OCI-LY7 (cell line): Measurements from ENCODE around the gene CCDC134. TPM values are rescaled to one million over a fixed set of nuclear protein-coding genes. Genes with fewer than 3 reads are reported as not detected.
A peak's percentile ranks its signal among the peaks of the same experiment; 100 is the strongest.

Source experiments
- BruUV-seq: library from RNA; stranded (reverse); fragments of 400-500 nt; replicated peaks from 2 replicates; lab custom pipeline; 2021; lab: Mats Ljungman, UMichigan
- CTCF ChIA-PET: fragments of 300-600 bp; sonication (Branson Sonifier 250); formaldehyde crosslinking; loops from one replicate; lab custom pipeline; 2022; ENCODE audit warnings: antibody characterized with exemption; ENCODE audit not compliant: unreplicated experiment; lab: Charles Lee
- POLR2A ChIA-PET: fragments of 300-600 bp; sonication (Branson Sonifier 250); formaldehyde crosslinking; loops from one replicate; lab custom pipeline; 2022; ENCODE audit warnings: antibody characterized with exemption; lab: Charles Lee
- DNase-seq: peaks from one replicate; pipeline ENCODE4 v3.0.0-alpha.2; 2015; ENCODE audit warnings: low spot score
- H2AFZ ChIP-seq: fragments of 200-600 bp; sonication (generic), shearing (Covaris generic); 2 replicates; pipeline ENCODE4 v1.6.1; 2014; ENCODE audit warnings: mild to moderate bottlenecking, antibody characterized with exemption, low read length, moderate library complexity
- H3K27ac ChIP-seq: fragments of 200-600 bp; sonication (generic); 2 replicates; pipeline ENCODE4 v1.5.1; 2014; ENCODE audit warnings: mixed run types, low read depth, mild to moderate bottlenecking, moderate library complexity, low read length, inconsistent platforms; ENCODE audit not compliant: poor library complexity, severe bottlenecking
- H3K36me3 ChIP-seq: fragments of 200-600 bp; sonication (generic); 2 replicates; pipeline ENCODE4 v1.6.1; 2014; ENCODE audit warnings: mild to moderate bottlenecking, antibody characterized with exemption, low read length, moderate library complexity, mixed read lengths; ENCODE audit not compliant: insufficient read depth
- H3K4me1 ChIP-seq: fragments of 200-600 bp; sonication (generic); 2 replicates; pipeline ENCODE4 v1.5.1; 2014; ENCODE audit warnings: mild to moderate bottlenecking, low read length; ENCODE audit not compliant: insufficient read depth, poor library complexity, severe bottlenecking
- H3K4me2 ChIP-seq: fragments of 200-600 bp; sonication (generic); 2 replicates; pipeline ENCODE4 v1.6.1; 2014; ENCODE audit warnings: mild to moderate bottlenecking, low read length
- H3K4me3 ChIP-seq: fragments of 200-600 bp; sonication (generic); 2 replicates; pipeline ENCODE4 v1.5.1; 2014; ENCODE audit warnings: mild to moderate bottlenecking, low read depth, low read length; ENCODE audit not compliant: poor library complexity, severe bottlenecking
- H3K79me2 ChIP-seq: fragments of 200-600 bp; sonication (generic); 2 replicates; pipeline ENCODE4 v1.6.1; 2016; ENCODE audit warnings: low read depth, mild to moderate bottlenecking, low read length, moderate library complexity, mixed read lengths; ENCODE audit not compliant: insufficient read depth
- H3K9me2 ChIP-seq: fragments of 200-600 bp; sonication (generic); 2 replicates; pipeline ENCODE4 v1.6.1; 2016; ENCODE audit warnings: mild to moderate bottlenecking, low read length, mixed read lengths; ENCODE audit not compliant: insufficient read depth
- H3K9me3 ChIP-seq: fragments of 200-600 bp; sonication (generic); 2 replicates; pipeline ENCODE4 v1.6.1; 2014; ENCODE audit warnings: mild to moderate bottlenecking, mixed run types, low read length, mixed read lengths
- H4K20me1 ChIP-seq: fragments of 200-600 bp; sonication (generic); 2 replicates; pipeline ENCODE4 v1.6.1; 2014; ENCODE audit warnings: mild to moderate bottlenecking, antibody characterized with exemption, low read length, moderate library complexity, mixed read lengths; ENCODE audit not compliant: insufficient read depth
- CTCF ChIP-seq: fragments of 200-600 bp; sonication (generic); conservative IDR thresholded peaks from 2 replicates; pipeline ENCODE4 v1.5.1; 2014; ENCODE audit warnings: mild to moderate bottlenecking, antibody characterized with exemption, low read length, moderate library complexity, mixed read lengths
- EZH2phosphoT487 ChIP-seq: fragments of 200-600 bp; sonication (generic); IDR thresholded peaks from 2 replicates; pipeline ENCODE4 v1.6.1; 2018; ENCODE audit warnings: low read depth, borderline replicate concordance, mild to moderate bottlenecking, mixed run types, antibody characterized with exemption, low read length, moderate library complexity, mixed read lengths
- intact Hi-C: fragments of 100-400 bp; cut with micrococcal nuclease; formaldehyde crosslinking; loops from one replicate; pipeline ENCODE4 v1.10.0; 2022; ENCODE audit not compliant: unreplicated experiment
- total RNA-seq, 2 experiments: library from RNA; depleted of rRNA in 1 of 2; stranded (reverse); fragments of >200 nt in 1 of 2; shearing (Covaris generic) in 1 of 2; gene quantifications; 2 replicates each; pipeline ENCODE4 v1.2.3, GENCODE V29; 2014 to 2022

The CCDC134 gene
- total RNA-seq, 2 experiments from 2014 or later, result 17.3 to 23.8 TPM

GRCh38 chr22:41801886-41802285 is 1.4 kb downstream of the CCDC134 start:
- intact Hi-C loops, result loop anchor here (5.0 kb wide), 2 partner anchors 55 to 105 kb away; partner anchors contain the start of gene MEI1
- no peak for DNase-seq
- Histone ChIP-seq H3K79me2 (peaks cover 21% of the 10 kb centered on the region), H3K27ac (no peak overlapping the region), H3K4me1 (peaks cover 43% of the 10 kb centered on the region), H3K4me2 (peak overlapping the region; percentile 95), H3K9me3 (no peaks in the 10 kb centered on the region), H3K36me3 (no peaks in the 10 kb centered on the region), H3K9me2 (no peaks in the 10 kb centered on the region), H2AFZ (no peak overlapping the region), H3K4me3 (peak overlapping the region; percentile 79), H4K20me1 (no peaks in the 10 kb centered on the region)
- CTCF ChIA-PET, result no interaction called here
- POLR2A ChIA-PET, result interaction anchor here (0.6 to 4.0 kb wide), 2 partner anchors 20 to 136 kb away, joined by 4 to 39 read pairs; no protein-coding TSS in a partner anchor
- TF ChIP-seq EZH2phosphoT487 (no peak), CTCF (no peak)
- BruUV-seq, result no TSS peak

- H2AFZ ChIP-seq, result no peak overlapping the region
- peaks cover 12% of the 10 kb centered on the region; the same call in 1 of the 2 replicates for H3K36me3 ChIP-seq
- no peak for TF ChIP-seq EZH2phosphoT487
- H3K9me2 ChIP-seq, result no peaks in the 10 kb centered on the region
- peaks cover 29% of the 10 kb centered on the region for H3K4me1 ChIP-seq
- DNase-seq, result peak; percentile 35
- peaks cover 21% of the 10 kb centered on the region for H3K79me2 ChIP-seq
- H3K4me2 ChIP-seq, result no peak overlapping the region; the same call in 1 of the 2 replicates
- intact Hi-C loops, result no loop called here
- BruUV-seq, result no TSS peak
- no peaks in the 10 kb centered on the region for H4K20me1 ChIP-seq
- no peak overlapping the region for H3K27ac ChIP-seq
- CTCF ChIA-PET, result no interaction called here
- no peaks in the 10 kb centered on the region for H3K9me3 ChIP-seq
- H3K4me3 ChIP-seq, result no peak overlapping the region
- POLR2A ChIA-PET, result interaction anchor here (1.0 kb wide), 1 partner anchor 24 kb away, joined by 3 read pairs; no protein-coding TSS in a partner anchor
Observed at GRCh38 chr22:41805639-41806038, 5.2 kb downstream of the CCDC134 start.

- Histone ChIP-seq H4K20me1 (no peaks in the 10 kb centered on the region), H3K9me3 (no peaks in the 10 kb centered on the region), H3K9me2 (no peaks in the 10 kb centered on the region), H3K27ac (no peak overlapping the region), H2AFZ (no peak overlapping the region), H3K79me2 (peaks cover under 1% of the 10 kb centered on the region; the same call in 1 of the 2 replicates), H3K4me1 (peaks cover 20% of the 10 kb centered on the region), H3K36me3 (peaks cover 32% of the 10 kb centered on the region; the same call in 1 of the 2 replicates), H3K4me3 (no peak overlapping the region), H3K4me2 (no peak overlapping the region)
- ChIA-PET POLR2A (interaction anchor here (0.9 kb wide), 1 partner anchor 8 kb away, joined by 3 read pairs; the partner anchor contains the start of gene CCDC134), CTCF (no interaction called here)
- intact Hi-C loops, result no loop called here
- BruUV-seq, result no TSS peak
- no peak for DNase-seq
- TF ChIP-seq CTCF, result no peak
Observed at GRCh38 chr22:41808400-41808799, 7.9 kb downstream of the CCDC134 start.
